HL-60/S4 treated with phorbol 12-myristate 13-acetate at 8.2 ng/mL for 4 days and 3 days (cell line): Measurements from ENCODE around the gene LDAH.
"Not testable (repeated sequence)": the region's sequence is repeated elsewhere in the genome, so short reads cannot be mapped to it uniquely, and the experiment has no call there.

Experiments
- in situ Hi-C: fragments of 300-500 bp; cut with MboI; formaldehyde crosslinking; loops from 2 replicates; pipeline ENCODE4 v1.15.0; 2022; ENCODE audit warnings: low sequenced_read_pairs

Gene LDAH

GRCh38 chr2:20724500-20725053, 98.3 kb downstream of the LDAH start:
- in situ Hi-C loops: no loop called here

GRCh38 chr2:20723543-20723942, 99.4 kb downstream of the LDAH start:
- in situ Hi-C loops: no loop called here

GRCh38 chr2:20722592-20723240, 100.2 kb downstream of the LDAH start:
- in situ Hi-C loops: no loop called here

- in situ Hi-C loops: no loop called here
Observed at GRCh38 chr2:20717641-20718040, 105.3 kb downstream of the LDAH start.

GRCh38 chr2:20716164-20716563, 106.7 kb downstream of the LDAH start:
- in situ Hi-C loops: not testable (repeated sequence)

GRCh38 chr2:20714412-20714811, 108.5 kb downstream of the LDAH start:
- in situ Hi-C loops: not testable (repeated sequence)

GRCh38 chr2:20713585-20713984, 109.3 kb downstream of the LDAH start:
- in situ Hi-C loops: not testable (repeated sequence)

- in situ Hi-C loops: not testable (repeated sequence)
Observed at GRCh38 chr2:20711641-20712040, 111.3 kb downstream of the LDAH start.

- in situ Hi-C loops: no loop called here
Observed at GRCh38 chr2:20707601-20708000, 115.3 kb downstream of the LDAH start.

- in situ Hi-C loops: no loop called here
Observed at GRCh38 chr2:20706786-20707185, 116.1 kb downstream of the LDAH start.

GRCh38 chr2:20706217-20706616, 116.7 kb downstream of the LDAH start:
- in situ Hi-C loops: no loop called here

GRCh38 chr2:20704886-20705285, 118.0 kb downstream of the LDAH start:
- in situ Hi-C loops: no loop called here

GRCh38 chr2:20702563-20702962, 120.3 kb downstream of the LDAH start:
- in situ Hi-C loops: no loop called here

- in situ Hi-C loops: no loop called here
Observed at GRCh38 chr2:20698916-20699613, 123.8 kb downstream of the LDAH start.

- in situ Hi-C loops: no loop called here
Observed at GRCh38 chr2:20697322-20697934, 125.5 kb downstream of the LDAH start.

- in situ Hi-C loops: no loop called here
Observed at GRCh38 chr2:20696366-20696765, 126.5 kb downstream of the LDAH start.

GRCh38 chr2:20693317-20693716, 129.6 kb downstream of the LDAH start:
- in situ Hi-C loops: no loop called here

GRCh38 chr2:20692081-20692480, 130.8 kb downstream of the LDAH start:
- in situ Hi-C loops: no loop called here

GRCh38 chr2:20691076-20691734, 131.7 kb downstream of the LDAH start:
- in situ Hi-C loops: no loop called here

- in situ Hi-C loops: no loop called here
Observed at GRCh38 chr2:20689428-20690264, 133.3 kb downstream of the LDAH start.
